Measurements from ENCODE around the gene CHMP2B.

DNA sequence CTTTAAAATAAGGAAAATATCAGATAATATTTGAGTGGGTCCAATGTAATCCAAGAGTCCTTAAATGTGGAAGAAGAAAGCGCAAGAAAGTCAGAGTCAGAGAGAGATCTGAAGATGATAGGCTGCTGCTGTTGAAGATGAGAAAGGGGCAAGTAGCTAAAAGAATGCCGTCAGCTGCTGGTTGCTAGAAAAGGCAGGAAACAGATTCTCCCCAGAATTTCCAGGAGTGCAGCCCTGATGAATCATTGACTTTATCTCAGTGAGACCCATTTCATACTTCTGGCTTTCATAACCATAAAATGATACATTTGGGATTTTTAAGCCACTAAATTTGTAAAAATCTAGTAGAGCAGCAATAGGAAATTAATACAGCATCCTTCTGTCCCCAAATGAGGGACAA, 7.5 kb upstream of the CHMP2B start:
- no peak for TF ChIP-seq EZH2 (IDR thresholded peaks at IDR 0.05; ENCODE audit: insufficient read depth, poor library complexity, severe bottlenecking)
- no peak for TF ChIP-seq EZH2phosphoT487 (IDR thresholded peaks at IDR 0.05; ENCODE audit: insufficient read depth, low read depth)

Measured in GM23248 (cell line).